GM08714 (cell line): ENCODE results near the gene CA5B.
"Not testable (repeated sequence)": the region's sequence is repeated elsewhere in the genome, so short reads cannot be mapped to it uniquely, and the experiment has no call there.

ENCODE experiments used
- H3K4me3 ChIP-seq: fragments of 200-500 bp; sonication (Bioruptor generic); 2 replicates; pipeline ENCODE4 v1.5.1; 2014; ENCODE audit warnings: mild to moderate bottlenecking, low read length, inconsistent platforms
- ZNF274 ChIP-seq: IDR thresholded peaks from 2 replicates; pipeline ENCODE4 v1.6.1; 2012; ENCODE audit warnings: mild to moderate bottlenecking, low read depth, low read length

Gene CA5B, protein sequence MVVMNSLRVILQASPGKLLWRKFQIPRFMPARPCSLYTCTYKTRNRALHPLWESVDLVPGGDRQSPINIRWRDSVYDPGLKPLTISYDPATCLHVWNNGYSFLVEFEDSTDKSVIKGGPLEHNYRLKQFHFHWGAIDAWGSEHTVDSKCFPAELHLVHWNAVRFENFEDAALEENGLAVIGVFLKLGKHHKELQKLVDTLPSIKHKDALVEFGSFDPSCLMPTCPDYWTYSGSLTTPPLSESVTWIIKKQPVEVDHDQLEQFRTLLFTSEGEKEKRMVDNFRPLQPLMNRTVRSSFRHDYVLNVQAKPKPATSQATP

GRCh38 chrX:15737959-15738902 is at the start of gene CA5B:
Gene CA5B (plus strand): TSS chrX:15738270. CDS start chrX:15750024, 11,754 bp downstream.
- no peak for TF ChIP-seq ZNF274
- peak within 1 kb of the TSS; percentile 50; the same call in 1 of the 2 replicates for H3K4me3 ChIP-seq

- no peak for TF ChIP-seq ZNF274
- no peak overlapping the region for H3K4me3 ChIP-seq
These were observed 43.1 kb upstream of the CA5B start for GRCh38 chrX:15694941-15695451.

DNA sequence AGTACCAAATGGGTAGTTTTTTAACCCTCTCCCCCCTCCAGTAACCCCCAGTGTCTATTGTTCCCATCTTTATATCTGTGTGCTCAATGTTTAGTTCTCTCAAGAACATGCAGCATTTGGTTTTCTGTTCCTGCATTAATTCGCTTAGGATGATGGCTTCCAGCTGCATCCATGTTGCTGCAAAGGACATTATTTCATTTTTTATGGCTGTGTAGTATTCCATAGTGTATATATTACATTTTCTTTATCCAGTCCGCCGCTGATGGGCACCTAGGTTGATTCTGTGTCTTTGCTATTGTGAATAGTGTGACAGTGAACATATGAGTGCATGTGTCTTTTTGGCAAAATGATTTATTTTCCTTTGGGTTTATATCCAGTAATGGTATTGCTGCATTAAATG is 41.6 kb upstream of the CA5B start:
- no peak overlapping the region for H3K4me3 ChIP-seq
- TF ChIP-seq ZNF274 = no peak

DNA sequence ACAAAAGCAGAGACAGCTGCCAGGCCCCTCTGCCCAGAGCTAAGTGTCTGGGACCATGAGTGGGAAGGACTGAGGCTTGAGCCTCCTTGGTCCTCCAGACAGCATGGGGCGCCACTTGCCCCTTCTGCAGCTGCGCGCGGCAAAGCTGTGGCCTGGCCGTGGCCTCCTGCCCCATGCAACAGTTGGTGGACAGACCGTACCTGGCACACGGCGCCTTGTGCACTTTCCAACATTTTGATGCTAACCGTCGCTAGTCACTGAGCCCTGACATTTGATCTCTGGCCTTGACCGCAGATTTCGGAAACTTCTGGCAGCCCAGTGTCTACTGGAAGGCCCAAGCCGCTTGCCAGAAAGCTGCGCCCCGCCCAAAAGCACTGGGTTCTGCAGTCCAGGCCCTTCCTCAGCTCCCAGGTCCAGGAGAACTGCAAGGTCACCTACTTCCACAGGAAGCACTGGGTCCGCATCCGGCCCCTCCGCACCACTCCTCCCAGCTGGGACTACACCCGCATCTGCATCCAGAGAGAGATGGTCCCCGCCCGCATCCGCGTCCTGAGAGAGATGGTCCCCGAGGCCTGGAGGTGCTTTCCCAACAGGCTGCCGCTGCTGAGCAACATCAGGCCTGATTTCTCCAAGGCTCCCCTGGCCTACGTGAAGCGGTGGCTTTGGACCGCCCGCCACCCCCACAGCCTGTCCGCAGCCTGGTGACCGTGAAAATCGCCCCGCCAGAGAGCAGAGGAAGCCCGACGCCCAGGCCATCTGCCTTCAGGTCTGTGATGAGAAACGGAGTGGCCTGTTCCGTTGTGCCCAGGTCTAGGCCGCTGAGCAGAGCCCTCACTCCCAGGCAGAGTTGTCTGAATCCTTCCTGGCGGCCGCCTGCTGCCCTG is 35.3 kb upstream of the CA5B start:
- no peak for TF ChIP-seq ZNF274

GRCh38 chrX:15703809-15704208 is 34.3 kb upstream of the CA5B start:
- not testable (repeated sequence) for H3K4me3 ChIP-seq

More for the DNA sequence above, 35.3 kb upstream of the CA5B start:
- no peak overlapping the region for H3K4me3 ChIP-seq

DNA sequence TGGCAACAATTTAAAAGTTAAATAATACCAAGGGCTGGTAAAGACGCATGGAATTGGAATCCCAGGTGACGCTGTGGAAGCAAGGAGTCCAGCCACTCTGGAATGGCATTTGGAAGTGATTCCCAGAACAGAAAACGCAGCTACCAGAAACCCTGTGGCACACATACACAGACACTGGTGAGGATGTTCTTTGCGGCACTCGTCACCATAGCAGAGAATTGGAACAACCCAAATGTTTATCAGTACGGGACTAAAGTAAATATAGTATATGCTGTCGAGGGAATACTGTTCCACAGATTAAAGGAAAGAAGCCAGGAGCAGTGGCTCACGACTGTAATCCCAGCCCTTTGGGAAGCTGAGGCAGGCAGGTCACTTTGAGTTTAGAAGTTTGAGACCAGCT is 33.8 kb upstream of the CA5B start:
- not testable (repeated sequence) for H3K4me3 ChIP-seq

- no peak for TF ChIP-seq ZNF274
- no peak overlapping the region for H3K4me3 ChIP-seq
These were observed 23.5 kb upstream of the CA5B start for GRCh38 chrX:15714529-15714928.

- H3K4me3 ChIP-seq = no peak overlapping the region
- no peak for TF ChIP-seq ZNF274
These were observed 19.6 kb upstream of the CA5B start for GRCh38 chrX:15718283-15718970.

- H3K4me3 ChIP-seq = no peak overlapping the region
- no peak for TF ChIP-seq ZNF274
These were observed 18.6 kb upstream of the CA5B start for GRCh38 chrX:15719324-15719968.

DNA sequence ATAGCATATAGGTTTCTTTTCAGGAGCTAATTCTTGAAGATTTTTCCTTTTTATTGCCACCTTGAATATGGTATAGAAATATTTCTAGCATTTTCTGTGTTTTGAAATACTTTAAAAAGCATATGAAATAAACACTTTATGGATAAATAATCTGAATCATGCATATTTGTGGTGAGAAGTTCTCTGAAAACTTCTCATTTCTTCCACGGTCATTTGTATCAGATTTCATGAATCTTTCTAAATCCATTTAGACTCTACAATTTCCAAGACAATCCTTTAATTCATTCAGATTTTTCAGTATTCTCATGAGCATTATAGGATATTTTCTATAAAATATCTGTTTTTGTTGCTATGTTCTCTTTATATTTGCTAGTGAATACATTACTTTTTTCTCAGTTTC is 16.2 kb upstream of the CA5B start:
- H3K4me3 ChIP-seq = no peak overlapping the region
- no peak for TF ChIP-seq ZNF274

DNA sequence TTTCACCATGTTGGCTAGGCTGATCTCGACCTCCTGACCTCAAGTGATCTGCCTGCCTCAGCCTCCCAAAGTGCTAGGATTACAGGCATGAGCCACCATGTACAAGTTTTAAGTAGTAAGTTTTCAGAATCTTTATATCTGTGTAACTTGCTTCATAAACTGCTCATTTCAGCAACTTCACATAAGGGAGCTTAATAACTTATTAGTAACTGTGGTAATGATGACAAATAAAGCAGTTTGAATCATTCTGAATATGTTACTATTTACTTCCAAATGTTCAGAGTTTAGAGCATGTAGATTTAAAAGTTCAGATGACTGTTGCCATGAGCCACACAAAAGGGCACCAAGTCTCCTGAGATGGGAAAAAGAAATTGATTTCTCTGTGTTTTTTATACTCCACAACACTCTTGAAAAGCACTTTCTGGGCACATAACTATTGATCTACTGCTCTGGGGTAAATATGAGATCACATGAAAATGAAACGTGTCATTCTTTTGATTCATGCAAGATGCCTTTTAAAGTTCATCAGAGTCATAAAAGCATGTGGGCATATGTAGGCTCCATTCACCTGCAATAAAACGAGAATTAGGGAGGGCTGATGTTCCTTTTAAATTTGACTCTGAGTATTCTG is 14.1 kb upstream of the CA5B start:
- TF ChIP-seq ZNF274 = no peak
- H3K4me3 ChIP-seq = no peak overlapping the region

DNA sequence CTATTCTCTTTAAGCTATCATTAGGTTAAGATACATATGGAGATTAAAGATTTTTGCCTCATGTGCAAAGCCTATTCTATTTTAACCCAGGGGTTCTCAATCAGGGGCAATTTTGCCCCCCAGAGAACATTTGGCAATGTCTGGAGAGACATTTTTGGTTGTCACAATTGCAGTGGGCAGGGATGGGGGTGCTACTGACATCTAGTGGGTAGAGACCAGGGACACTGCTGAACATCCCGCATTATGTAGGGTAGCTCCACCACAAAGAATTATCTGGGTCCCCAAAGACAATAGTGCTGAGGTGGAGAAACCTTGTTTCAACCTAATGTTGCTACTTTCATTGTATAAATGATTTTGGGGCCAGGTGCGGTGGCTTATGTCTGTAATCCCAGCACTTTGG is 13.2 kb upstream of the CA5B start:
- no peak overlapping the region for H3K4me3 ChIP-seq
- TF ChIP-seq ZNF274 = no peak

DNA sequence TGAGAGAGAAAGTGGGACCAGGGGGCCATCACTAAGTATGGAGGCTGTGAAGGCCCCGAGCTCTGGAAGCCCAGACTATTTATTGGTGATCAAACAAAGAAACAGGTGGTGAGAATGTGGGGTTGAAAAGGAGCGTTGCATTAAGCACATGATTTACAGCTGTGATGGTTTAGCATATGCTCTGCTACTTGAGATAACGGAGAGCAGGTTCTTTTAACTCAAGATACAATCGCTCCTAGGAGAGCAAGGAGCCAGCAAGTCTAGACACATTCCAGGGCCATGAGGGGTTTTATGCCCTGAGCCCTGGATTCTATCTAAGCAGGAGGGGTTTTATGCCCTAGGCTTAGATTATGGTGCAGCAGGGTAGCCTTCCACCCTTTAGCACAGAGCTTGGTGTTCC is 6.7 kb upstream of the CA5B start:
- H3K4me3 ChIP-seq = not testable (repeated sequence)
